Activated CD4-positive, CD25-positive, alpha-beta regulatory T cell treated with anti-CD3 and anti-CD28 coated beads, Interleukin-2, amount 50 U/mL, for 24 hours (primary cell): ENCODE measurements around the gene P2RX2.
"Not testable (repeated sequence)": the region's sequence is repeated elsewhere in the genome, so short reads cannot be mapped to it uniquely, and the experiment has no call there.

Experiments
- ATAC-seq, 2 donors: fragments of 150-1000 bp; cut with Tn5 transposase; one replicate each; pipeline ENCODE4 v1.10.0; 2021; ENCODE audit warnings: mild to moderate bottlenecking in 1 of 2, moderate library complexity in 1 of 2

The P2RX2 gene

DNA sequence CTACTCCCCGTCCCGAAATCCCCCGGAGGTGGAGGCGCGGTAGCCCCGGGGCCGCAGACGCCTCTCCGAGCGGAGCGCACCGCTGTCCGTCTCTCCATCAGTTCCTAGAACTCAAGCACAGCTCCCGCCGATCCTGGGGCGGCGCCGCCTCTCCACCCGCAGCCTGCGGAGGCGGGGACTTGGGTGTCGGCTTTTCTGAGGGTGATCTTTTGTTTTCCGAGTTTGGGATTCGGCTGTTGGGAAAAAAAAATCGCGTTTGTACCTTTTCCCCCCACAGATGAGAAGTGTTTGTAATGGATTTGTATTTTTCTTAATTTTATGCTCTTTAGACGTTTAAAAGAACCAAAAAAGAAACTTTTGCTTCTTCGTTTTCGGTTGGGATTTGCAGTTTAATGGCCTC lies 34.8 kb upstream of the P2RX2 start:
- ATAC-seq = no peak

DNA sequence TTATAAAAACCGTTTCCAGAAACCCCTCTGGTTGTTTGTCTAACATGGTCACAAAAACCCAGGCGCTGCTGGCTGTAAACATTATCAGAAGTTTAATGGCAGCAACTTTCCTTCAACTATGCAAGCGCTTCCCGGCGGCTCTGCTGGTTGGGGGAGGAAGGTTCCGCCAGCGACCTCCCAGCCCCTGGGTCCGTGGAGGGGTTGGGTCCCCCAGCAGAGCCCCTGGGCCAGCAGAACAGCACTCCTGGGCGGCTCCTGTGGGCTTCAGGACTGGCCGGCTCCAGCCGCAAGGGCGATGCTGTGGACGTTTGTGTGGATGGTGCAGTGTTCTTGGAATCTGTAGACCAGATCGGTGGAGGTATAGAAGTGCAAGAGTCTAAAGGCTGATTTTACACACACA lies 34.1 kb upstream of the P2RX2 start:
- ATAC-seq = no peak

GRCh38 chr12:132585177-132585576 lies 33.4 kb upstream of the P2RX2 start:
- ATAC-seq = no peak

DNA sequence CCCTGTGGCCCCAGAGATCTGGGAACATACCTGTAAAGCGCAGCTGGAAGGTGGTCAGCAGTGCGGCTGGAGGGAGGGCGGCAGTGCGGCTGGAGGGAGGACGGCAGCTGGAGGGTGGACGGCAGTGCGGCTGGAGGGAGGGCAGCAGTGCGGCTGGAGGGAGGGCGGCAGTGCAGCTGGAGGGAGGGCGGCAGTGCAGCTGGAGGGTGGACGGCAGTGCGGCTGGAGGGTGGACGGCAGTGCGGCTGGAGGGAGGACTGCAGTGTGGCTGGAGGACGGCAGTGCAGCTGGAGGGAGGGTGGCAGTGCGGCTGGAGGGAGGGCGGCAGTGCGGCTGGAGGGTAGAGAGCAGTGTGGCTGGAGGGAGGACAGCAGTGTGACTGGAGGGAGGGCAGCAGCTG lies 31.6 kb upstream of the P2RX2 start:
- ATAC-seq = no peak

DNA sequence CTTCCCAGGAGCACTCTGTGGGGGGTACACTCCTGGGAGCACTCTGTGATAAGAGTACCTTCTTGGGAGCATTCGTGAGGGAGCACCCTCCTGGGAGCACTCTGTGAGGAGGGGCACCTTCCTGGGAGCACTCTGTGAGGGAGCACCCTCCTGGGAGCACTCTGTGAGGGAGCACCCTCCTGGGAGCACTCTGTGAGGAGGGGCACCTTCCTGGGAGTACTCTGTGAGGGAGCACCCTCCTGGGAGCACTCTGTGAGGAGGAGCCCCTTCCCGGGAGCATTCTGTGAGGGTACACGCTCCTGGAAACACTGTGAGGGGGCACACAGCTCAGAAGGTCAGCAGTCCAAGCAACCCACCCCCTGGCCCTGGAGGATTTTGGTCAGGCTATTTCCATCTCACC lies 30.8 kb upstream of the P2RX2 start:
- ATAC-seq = no peak

DNA sequence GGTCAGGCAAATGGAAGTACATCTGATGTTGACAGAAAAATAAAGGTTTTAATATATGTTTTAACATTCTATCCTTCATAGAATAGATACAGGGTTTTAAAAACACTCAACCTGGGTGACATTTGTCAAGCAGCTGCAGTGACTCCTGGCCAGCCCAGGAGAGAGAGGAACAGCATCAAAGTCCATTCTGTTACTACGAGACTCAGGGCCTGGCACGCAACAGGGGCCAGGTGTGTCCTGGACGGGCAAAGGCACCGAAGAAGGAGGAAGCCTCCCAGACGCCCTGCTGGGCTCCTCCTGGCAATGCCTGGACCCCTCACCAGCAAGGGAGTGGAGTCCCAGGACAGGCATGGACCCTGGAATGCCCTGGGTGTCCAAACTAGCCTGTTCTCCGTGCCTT lies 30.3 kb upstream of the P2RX2 start:
- ATAC-seq = no peak

DNA sequence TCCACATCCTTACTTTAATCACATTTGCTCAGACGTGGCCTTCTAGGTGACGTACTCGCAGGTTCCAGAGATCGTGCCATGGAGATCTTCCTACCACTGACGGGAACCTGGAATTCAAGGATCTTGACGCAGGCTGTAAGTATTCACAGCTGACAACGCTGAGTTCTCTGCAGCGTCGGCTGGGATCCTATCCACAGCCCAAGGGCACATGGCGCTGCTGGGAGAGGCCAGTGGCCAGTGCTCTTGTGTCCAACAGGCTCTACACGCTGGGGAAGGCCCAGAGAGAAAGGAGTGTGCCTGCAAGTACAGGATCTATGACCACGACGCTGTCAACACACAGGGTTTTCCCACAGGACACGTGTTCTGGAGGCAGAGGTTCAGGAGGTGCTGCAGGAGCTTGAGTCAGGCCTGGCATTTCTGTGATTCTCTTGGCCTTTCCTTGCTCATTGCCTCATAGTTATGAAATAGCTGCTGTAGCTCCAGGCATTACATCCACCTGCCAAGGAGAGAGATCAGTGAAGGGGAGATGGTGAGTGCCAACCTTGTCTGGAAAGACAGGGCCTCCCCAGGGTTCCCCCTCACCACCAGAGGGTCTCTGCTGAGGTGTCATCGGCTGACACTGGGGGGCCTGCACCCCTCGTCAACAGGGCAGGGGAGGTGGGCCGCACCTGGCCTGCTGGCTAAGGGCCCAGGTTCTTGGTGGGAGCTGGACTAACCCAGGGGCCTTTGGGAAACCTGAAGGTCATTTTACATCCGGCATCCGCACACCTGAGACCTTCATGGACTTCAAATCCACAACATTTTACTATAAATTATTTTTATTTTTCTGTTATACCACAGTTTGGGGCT lies 29.5 kb upstream of the P2RX2 start:
- ATAC-seq = no peak

DNA sequence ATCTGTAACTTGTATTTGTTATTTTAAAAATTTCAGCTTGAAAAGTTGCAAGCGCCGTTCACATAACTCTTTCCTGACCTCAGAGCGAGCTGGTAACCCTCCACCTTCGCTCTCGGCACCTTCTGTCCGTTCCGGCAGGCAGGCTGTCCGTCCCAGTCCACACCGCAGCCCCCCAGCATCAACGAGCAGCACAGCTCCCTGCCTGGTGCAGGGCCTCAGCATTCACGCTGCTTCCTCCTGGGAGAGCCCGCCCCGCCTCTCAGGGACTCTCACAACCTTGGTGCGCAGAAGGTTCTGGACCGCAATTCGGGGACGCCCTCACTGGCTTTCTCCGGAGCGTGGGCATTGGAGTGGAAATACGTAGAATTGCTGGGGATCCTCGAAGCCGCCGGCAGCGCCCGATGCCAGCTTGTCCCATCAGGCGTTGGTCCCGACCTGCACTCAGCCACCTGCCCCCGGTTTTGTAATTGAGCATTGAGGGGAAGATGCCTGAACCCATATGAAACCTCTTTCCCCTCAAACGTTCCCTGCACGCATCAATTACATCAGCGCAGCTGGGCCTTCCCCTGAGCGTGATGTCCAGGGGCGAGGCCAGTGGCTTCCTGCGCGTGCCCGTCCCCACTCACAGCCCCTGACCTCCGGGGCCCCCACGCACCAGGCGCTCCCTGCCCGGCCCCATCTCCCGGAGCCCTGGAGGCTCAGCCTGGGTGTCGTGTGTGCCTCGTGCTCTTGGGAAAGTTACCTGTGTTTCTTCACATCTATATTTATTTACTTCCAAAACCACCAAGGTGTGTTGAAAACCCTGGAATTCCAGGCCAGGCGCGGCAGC lies 27.3 kb upstream of the P2RX2 start:
- no peak for ATAC-seq

DNA sequence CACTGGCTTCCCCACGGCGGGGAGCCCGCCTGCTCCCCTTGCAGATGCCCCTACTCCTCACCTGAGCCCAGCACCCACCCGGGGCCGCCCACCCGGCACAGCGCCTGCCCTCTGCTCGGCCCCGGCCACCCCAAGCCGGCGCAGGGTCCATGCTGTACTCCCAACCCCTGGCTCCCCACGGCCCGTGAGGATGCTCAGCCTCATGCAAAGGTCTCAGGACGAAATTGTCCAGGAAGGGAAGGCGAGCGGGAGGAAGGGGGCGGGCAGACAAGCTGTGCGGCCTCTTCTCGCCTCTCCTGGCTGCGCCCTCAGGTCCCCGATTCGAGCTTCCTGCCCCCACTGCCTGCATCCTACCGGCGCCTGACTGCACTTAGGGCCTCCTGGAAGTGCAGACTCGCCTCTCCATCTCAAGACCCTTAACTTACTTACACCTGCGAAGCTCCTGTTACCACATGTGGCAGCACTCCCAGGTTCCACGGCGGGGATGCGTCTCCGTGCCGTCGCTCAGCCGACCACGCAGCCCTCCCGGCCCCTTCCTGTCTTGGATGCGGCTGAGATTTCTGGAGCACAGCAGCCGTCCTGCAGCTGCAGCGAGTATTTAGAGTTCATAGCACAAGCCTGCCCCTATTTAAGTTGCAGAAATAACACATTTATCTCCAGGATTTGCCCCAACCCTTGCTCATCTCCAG lies 26.1 kb upstream of the P2RX2 start:
- ATAC-seq = no peak

- no peak for ATAC-seq
Observed at GRCh38 chr12:132593071-132593470, 25.5 kb upstream of the P2RX2 start.

DNA sequence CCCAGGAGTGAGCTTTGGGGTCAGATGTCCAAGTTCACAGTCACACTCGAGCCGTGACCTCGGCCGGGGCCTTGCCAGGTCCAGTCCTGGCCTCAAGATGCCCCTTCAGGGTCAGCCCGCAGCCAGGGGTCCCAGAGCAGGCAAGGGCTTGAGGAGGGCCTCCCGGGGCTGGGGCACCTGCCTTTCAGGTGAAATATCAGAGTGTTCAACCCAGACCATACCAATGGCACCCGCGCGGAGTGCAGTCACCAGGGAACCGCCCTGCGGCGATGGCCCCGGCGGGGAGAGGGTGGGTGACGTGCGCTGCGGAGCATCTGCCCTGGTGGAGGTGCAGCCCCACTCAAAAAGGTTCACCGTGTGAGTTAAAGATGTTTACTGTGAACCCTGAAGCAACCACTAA lies 25.1 kb upstream of the P2RX2 start:
- ATAC-seq = no peak

DNA sequence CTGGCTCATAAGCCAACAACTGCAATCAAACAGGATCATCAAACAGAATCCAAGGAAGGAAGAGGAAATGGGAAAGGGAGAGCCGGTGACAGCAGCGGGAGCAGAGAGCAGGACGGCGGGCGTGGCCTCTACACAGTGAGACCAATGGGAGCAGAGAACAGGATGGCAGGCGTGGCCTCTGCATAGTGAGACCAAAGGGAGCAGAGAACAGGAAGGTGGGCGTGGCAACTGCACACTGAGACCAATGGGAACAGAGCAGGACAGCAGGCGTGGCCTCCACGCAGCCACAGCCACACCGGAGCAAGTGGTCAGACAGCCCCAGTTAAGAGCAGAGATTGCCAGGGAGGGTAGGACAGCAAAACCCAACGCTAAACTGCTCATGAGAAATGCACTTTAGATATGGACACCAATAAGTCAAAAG lies 24.6 kb upstream of the P2RX2 start:
- ATAC-seq = peak; percentile 55 to 73

GRCh38 chr12:132595183-132595582 lies 23.4 kb upstream of the P2RX2 start:
- ATAC-seq = no peak

DNA sequence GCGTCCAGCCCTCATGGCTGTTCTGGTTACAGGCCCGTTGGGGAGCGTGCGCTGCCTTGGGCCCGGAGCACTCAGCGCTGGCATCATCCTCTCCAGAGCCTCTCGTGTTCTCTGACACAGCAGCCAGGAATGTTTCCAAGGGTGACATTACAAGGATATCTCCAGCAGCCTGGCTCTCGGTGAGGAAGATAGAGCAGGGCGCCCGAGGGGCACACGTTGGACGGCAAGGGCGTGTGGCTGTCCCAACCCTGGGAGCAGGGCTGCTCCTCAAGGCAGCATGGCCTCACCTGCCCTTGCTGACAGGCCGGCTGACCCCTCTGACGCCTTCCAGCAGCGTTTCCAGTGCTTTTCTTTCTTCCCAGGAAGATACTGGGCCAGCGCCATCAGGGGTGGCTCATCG lies 22.6 kb upstream of the P2RX2 start:
- ATAC-seq = no peak

- ATAC-seq = no peak
Observed at GRCh38 chr12:132597333-132598316, 21.0 kb upstream of the P2RX2 start.

DNA sequence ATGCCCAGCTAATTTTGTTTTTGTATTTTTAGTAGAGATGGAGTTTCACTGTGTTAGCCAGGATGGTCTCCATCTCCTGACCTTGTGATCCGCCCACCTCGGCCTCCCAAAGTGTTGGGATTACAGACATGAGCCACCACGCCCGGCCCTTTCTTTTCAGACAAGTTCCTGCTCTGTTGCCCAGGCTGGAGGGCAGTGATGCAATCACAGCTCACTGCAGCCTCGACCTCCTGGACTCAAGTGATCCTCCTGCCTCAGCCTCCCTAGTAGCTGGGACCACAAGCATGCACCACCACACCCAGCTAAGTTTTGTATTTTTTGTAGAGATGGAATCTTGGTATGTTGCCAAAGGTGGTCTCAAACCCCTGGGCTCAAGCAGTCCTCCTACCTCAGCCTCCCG lies 19.1 kb upstream of the P2RX2 start:
- ATAC-seq = not testable (repeated sequence)

GRCh38 chr12:132600048-132601032 lies 18.2 kb upstream of the P2RX2 start:
- ATAC-seq = peak in 1 of 2 donors; percentile 33

- ATAC-seq = no peak
Observed at GRCh38 chr12:132601171-132601883, 17.2 kb upstream of the P2RX2 start.

DNA sequence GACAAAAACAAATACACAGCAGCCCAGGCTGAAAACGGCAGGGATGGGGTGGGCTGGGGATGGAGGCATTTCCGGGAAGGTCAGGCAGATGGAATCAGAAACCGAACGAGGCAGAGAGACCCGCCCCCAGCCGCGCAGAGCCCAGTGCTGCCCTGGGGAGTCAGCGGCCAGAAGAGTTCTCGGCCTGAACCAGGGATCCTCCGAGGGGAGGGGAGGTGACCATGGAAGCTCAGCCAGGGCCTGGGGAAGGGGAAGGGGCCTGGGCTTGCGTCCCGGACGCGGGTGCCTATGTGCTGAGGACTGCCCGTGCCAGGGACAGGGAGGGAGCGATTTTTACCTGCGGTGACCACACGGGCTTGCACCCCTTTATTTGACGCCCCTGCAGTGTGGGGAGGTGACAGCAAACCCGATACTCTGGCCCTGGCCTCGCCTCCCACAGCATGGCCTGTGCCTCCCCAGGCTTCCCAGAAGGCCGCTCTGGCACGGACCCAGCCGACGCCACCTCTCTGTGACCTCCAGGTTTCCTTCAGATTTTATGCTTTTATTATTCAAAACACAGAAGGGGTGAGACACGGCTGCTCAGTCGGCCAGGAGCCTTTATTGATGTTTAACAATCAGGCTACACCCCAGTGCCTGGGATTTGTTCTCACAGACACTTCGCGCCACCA lies 15.9 kb upstream of the P2RX2 start:
- no peak for ATAC-seq
